HG03342 (cell line): ENCODE data around the gene ANK3.

Source experiments
- ATAC-seq: cut with Tn5 transposase; IDR thresholded peaks from one replicate; pipeline ENCODE4 v1.9.1; 2021; ENCODE audit warnings: mild to moderate bottlenecking, moderate library complexity; ENCODE audit not compliant: unreplicated experiment

Gene ANK3

GRCh38 chr10:60236869-60237524 is 152.7 kb downstream of the ANK3 start:
- peak; percentile 96 for ATAC-seq

- no peak for ATAC-seq
Measured at GRCh38 chr10:60235001-60235400, 154.7 kb downstream of the ANK3 start.

- ATAC-seq, result no peak
Measured at GRCh38 chr10:60234551-60234950, 155.1 kb downstream of the ANK3 start.

- no peak for ATAC-seq
Measured at GRCh38 chr10:60230892-60231291, 158.8 kb downstream of the ANK3 start.

- no peak for ATAC-seq
Measured at GRCh38 chr10:60224066-60224705, 165.5 kb downstream of the ANK3 start.

GRCh38 chr10:60222047-60222446 is 167.6 kb downstream of the ANK3 start:
- no peak for ATAC-seq

- ATAC-seq, result no peak
Measured at GRCh38 chr10:60212195-60212594, 177.5 kb downstream of the ANK3 start.

- no peak for ATAC-seq
Measured at GRCh38 chr10:60209874-60210570, 179.7 kb downstream of the ANK3 start.

- ATAC-seq, result peak; percentile 47
Measured at GRCh38 chr10:60208676-60209269, 180.9 kb downstream of the ANK3 start.

GRCh38 chr10:60207894-60208293 is 181.8 kb downstream of the ANK3 start:
- ATAC-seq, result no peak

- no peak for ATAC-seq
Measured at GRCh38 chr10:60206735-60207134, 182.9 kb downstream of the ANK3 start.

GRCh38 chr10:60205741-60206140 is 183.9 kb downstream of the ANK3 start:
- ATAC-seq, result no peak

- ATAC-seq, result no peak
Measured at GRCh38 chr10:60203993-60204618, 185.6 kb downstream of the ANK3 start.

GRCh38 chr10:60200682-60201053 is 189.0 kb downstream of the ANK3 start:
- ATAC-seq, result no peak

- no peak for ATAC-seq
Measured at GRCh38 chr10:60200012-60200681, 189.5 kb downstream of the ANK3 start.

GRCh38 chr10:60197206-60197605 is 192.5 kb downstream of the ANK3 start:
- ATAC-seq, result no peak

- no peak for ATAC-seq
Measured at GRCh38 chr10:60194421-60194820, 195.3 kb downstream of the ANK3 start.

GRCh38 chr10:60192946-60193345 is 196.7 kb downstream of the ANK3 start:
- no peak for ATAC-seq

- no peak for ATAC-seq
Measured at GRCh38 chr10:60189861-60190475, 199.7 kb downstream of the ANK3 start.

- ATAC-seq, result no peak
Measured at GRCh38 chr10:60188548-60188947, 201.1 kb downstream of the ANK3 start.
